ENCODE data around the gene MEGF8.

DNA sequence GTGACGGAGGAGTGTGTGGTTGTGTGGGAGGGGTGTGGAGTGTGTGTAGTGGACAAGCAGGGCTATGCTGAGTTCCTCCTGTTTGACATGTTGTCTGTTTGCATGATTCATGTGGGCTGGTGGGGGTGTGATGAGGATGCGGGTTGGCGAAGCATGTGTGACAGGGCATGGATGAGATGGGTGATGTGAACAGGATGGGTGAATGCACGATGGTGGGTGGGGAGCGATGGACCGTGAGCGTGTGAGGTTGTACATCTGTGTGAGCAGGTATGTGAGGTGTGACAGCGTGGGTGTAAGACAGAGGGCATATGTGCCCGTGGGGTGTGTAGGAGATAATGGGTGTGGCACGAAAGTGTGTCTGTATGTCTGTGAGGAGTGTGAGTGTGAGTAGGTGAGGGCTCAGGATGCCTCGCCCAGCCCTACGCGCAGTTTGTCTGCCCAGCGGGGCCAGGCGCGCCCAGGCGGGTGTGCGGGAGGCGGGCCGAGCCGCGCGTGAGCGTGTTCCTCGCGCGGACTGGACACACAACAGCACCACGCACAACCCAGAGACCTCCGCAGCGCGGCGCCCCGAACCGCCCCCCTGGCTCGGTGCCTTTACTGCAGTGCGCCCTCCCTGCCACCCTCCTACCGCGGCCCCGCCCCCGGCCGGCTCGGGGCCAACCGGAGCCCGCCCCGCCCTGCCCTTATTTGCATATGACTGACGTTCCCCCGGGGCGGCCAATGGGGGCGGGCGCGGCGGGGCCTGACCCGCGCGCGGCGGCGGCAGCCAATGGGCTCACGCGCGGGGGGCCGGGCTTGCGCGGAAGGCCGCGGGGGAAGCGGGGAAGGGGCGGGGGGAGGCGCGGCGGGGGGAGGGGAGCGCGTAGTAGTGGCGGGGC, 42.0 kb upstream of the MEGF8 start:
- no peak for TF ChIP-seq POLR2A (IDR thresholded peaks at IDR 0.05; ENCODE audit: low read depth, low read length)
- TF ChIP-seq TAF1 (IDR thresholded peaks at IDR 0.05; ENCODE audit: borderline replicate concordance, low read depth, low read length), result no peak
